D721Med (cell line): ENCODE measurements around the gene UBE2I.

Source experiments
- DNase-seq: peaks from one replicate; pipeline ENCODE4 v3.0.0; 2011; ENCODE audit warnings: low spot score; ENCODE audit not compliant: insufficient read length
- FAIRE-seq: peaks from 2 replicates; lab custom pipeline; 2011; peaks lifted over from hg19 to GRCh38; lab: Jason Lieb, UNC
- TF ChIP-seq, protein P1 (sequence below): IDR thresholded peaks from 2 replicates; pipeline ENCODE4 v1.5.1; 2012; ENCODE audit warnings: mild to moderate bottlenecking, control low read depth; ENCODE audit not compliant: insufficient read depth; ENCODE audit errors: missing control alignments

UBE2I gene

DNA sequence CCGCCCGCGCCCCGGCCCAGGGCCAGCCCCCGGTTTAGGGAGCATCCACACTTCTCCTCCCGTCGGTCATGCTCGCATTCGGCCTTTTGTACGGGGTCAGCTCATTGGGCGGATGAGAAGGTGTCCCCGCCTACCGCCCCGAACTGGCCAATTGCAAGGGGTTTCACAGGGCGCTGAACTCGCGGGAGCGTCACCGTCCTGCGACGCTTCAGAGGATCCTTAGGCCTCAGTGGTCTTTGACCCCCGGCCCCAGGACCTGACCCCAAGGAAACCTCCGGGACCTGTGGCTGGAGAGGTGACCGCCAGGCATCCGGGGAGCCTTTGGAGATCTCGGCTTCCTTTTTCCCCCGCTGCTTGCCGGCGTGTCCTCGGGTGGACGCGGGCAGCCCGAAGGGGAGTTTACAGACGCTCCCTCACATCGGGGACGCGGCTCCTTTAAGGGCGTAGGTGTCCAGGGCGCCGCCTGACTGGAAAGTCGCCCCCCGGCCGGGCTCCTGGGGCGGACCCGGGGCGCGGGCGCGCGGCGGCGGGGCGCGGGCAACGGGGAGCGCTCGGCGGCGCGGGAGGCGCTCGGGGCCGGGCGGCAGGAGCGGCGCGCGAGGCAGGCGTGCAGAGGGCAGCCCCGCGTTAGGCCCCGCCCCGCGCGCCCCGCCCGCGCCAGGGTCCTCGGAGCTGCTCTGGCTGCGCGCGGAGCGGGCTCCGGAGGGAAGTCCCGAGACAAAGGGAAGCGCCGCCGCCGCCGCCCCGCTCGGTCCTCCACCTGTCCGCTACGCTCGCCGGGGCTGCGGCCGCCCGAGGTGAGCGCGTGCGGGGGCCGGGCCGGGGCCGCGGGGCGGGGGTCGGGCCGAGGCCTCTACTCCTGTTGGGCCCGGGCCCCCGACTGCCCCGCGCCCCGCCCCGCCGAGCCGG, at the start of gene UBE2I:
Gene UBE2I, plus strand, starts transcription at position 660 of the 909 bp plus-strand sequence. CDS start 4,395 bp downstream, outside the sequence.
- no peak for FAIRE-seq
- TF ChIP-seq, protein P1, sequence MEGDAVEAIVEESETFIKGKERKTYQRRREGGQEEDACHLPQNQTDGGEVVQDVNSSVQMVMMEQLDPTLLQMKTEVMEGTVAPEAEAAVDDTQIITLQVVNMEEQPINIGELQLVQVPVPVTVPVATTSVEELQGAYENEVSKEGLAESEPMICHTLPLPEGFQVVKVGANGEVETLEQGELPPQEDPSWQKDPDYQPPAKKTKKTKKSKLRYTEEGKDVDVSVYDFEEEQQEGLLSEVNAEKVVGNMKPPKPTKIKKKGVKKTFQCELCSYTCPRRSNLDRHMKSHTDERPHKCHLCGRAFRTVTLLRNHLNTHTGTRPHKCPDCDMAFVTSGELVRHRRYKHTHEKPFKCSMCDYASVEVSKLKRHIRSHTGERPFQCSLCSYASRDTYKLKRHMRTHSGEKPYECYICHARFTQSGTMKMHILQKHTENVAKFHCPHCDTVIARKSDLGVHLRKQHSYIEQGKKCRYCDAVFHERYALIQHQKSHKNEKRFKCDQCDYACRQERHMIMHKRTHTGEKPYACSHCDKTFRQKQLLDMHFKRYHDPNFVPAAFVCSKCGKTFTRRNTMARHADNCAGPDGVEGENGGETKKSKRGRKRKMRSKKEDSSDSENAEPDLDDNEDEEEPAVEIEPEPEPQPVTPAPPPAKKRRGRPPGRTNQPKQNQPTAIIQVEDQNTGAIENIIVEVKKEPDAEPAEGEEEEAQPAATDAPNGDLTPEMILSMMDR, result no peak

DNA sequence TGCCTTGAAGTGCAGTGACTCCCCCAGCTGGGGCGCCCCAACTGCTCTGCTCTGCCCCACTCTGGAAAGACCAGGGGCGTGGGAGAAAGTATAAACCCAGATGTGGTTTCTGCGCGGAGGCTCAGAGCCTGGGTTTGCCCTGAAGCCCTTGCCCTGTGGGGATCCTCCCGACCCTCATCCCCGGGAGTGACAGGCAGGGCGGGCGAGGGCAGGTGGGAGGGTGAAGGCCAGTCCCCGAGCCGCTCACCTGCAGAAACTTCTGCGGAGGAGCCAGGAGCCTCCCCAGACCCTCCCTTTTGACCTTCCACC, 49.7 kb upstream of the UBE2I start:
- FAIRE-seq (no peak), DNase-seq (no peak)
- TF ChIP-seq, protein P1, result no peak

More for the DNA sequence above, at the start of gene UBE2I:
- DNase-seq, result peak; percentile 87

DNA sequence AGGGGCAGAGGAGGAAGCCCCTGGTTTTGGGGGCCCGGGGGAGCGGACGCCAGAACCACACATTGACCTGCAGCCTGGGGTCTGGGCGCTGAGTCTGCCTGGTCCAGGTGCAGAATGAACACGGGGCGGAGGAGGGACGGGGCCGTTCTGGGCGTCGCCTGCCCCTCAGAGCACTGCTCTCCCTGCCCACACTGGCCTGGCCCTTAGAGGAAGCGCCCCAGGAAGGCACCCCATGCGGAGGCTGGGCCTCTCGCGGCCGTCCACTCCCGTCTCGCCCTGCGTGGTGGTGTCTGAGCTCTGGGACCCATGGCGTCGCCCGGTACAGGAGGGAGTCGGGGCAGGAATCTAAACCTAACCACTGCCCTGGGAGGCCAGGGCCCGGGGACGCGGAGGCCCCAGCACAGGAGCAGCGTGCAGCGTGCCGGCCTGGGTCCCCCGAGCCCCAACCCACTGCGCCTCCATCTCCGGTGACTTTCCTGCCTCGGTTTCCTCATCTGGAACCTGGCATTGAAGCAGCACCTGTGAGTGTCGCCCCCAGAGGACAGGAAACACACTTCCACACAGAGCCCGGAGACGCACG, 49.2 kb upstream of the UBE2I start:
- TF ChIP-seq, protein P1, result no peak
- FAIRE-seq (no peak), DNase-seq (no peak)

DNA sequence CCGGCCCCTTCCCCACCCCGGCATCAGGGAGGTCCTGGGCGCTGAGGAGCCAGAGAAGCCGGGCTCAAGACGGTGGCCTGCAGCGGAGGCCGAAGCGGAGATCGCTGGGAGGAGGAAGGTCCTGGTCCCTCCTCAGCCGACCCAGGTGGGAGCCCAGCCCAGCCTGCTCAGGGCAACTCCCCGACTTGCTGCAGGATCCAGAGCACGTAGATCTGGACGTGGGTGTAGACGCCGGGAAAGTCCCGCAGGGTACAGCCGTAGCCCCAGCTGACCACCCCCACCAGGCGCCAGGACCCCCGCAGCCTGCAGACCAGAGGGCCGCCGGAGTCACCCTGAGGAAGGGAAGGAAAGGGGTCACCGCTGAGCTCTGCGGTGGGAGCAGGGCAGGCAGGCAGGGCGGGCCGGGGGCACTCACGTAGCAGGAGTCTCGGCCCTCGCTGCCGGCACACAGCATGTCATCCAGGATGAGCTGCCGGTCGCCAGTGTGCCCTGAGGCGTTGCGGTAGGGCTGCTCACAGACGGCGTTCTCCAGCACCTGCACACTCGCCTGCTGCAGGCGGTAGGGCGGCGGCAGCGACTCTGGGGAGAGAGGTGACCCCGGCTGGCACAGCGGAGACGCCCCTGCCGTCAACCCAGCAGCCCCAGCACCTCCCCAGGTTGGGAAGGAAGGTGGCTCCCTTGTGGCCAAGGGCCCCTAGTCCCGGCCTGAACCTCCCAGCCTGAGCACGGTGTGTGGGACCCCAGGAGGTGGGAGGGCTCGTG, 48.1 kb upstream of the UBE2I start:
- FAIRE-seq (no peak), DNase-seq (no peak)
- TF ChIP-seq, protein P1, result no peak

DNA sequence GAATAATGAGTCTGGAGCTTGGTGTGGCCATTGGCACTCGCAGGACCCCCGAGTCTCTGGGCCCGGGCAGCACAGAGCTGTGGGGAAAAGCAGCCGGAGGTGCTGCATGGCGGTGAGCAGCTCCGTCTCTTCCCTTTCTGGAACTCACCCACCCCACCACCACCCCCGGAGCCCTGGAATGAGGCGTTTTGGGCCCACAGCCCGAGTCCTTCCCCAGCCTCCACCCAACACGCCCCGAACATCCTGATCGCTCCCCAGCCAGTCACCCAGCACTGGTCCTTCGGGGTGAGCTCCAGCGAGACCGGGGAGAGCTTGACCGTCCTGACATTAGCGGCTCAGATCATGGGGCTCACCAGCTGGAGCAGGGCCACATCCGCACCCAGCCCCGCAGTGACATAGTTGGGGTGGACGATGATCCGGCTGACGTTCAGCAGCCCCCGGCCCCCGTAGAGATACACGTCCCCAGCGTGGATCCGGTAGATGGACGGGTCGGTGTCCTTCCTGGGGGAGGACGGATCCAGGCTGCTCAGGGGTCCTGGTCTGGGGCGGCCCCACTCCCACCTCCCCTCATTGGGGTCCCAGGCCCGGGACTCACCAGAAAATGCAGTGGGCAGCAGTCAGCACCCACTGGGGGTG, 47.1 kb upstream of the UBE2I start:
- FAIRE-seq (no peak), DNase-seq (no peak)
- TF ChIP-seq, protein P1, result no peak

DNA sequence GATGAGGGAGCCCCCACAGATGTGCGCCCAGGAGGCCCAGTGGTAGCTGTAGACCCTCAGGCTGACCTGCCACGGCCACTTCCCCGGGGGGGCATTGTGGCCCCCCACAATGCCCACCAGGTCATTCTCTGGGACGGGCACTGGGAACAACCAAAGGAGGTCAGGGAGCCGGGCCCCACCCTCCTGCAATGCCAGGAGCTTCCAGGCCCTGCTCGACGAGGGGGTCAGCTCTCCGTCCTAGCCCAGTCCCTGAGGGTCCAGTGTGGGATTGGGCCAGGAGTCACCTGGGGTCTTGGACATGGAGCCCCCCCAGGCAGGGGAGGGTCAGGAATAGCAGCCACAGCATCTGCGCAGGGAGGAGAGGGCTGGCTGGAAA, 46.6 kb upstream of the UBE2I start:
- TF ChIP-seq, protein P1, result no peak
- FAIRE-seq (no peak), DNase-seq (no peak)
